Mesenchymal stem cell (in vitro differentiated cells and primary cell): ENCODE results near the gene CHCHD6.

Experiments used
- DNase-seq: peaks from one replicate; pipeline ENCODE4 v3.0.0-alpha.2; 2013
- H2AFZ ChIP-seq: one replicate; pipeline ENCODE4 v1.6.1; 2013; ENCODE audit warnings: low read depth, mild to moderate bottlenecking, control low read depth, inconsistent platforms, low read length, moderate library complexity
- H2AK5ac ChIP-seq: 2 replicates; pipeline ENCODE4 v1.6.1; 2013; ENCODE audit warnings: low read length, moderate library complexity, mild to moderate bottlenecking, inconsistent platforms; ENCODE audit not compliant: severe bottlenecking
- H2BK120ac ChIP-seq: one replicate; pipeline ENCODE4 v1.6.1; 2013; ENCODE audit warnings: low read depth, mild to moderate bottlenecking, inconsistent platforms, low read length, moderate library complexity
- H2BK12ac ChIP-seq, 2 experiments: one replicate each; pipeline ENCODE4 v1.6.1; 2013; ENCODE audit warnings: inconsistent platforms in 2 of 2, low read length in 2 of 2, mild to moderate bottlenecking in 2 of 2, moderate library complexity in 2 of 2, control low read depth in 1 of 2
- H2BK15ac ChIP-seq: one replicate; pipeline ENCODE4 v1.6.1; 2013; ENCODE audit warnings: mild to moderate bottlenecking, low read depth, inconsistent platforms; ENCODE audit not compliant: poor library complexity, severe bottlenecking
- H2BK5ac ChIP-seq: 2 replicates; pipeline ENCODE4 v1.6.1; 2013; ENCODE audit warnings: low read depth, mild to moderate bottlenecking, low read length, control low read depth, inconsistent platforms; ENCODE audit not compliant: poor library complexity, severe bottlenecking
- H3K14ac ChIP-seq, 2 experiments: one replicate each; pipeline ENCODE4 v1.6.1; 2013; ENCODE audit warnings: inconsistent platforms in 2 of 2, low read length in 2 of 2, control low read depth in 1 of 2, mild to moderate bottlenecking in 1 of 2, moderate library complexity in 1 of 2
- H3K18ac ChIP-seq, 2 experiments: one replicate each; pipeline ENCODE4 v1.6.1; 2013; ENCODE audit warnings: inconsistent platforms in 2 of 2, low read length in 2 of 2, control low read depth in 1 of 2, low read depth in 1 of 2, mild to moderate bottlenecking in 1 of 2
- H3K23ac ChIP-seq, 2 experiments: one replicate each; pipeline ENCODE4 v1.6.1; 2013; ENCODE audit warnings: inconsistent platforms in 2 of 2, low read length in 2 of 2, mild to moderate bottlenecking in 2 of 2, moderate library complexity in 2 of 2, control low read depth in 1 of 2
- H3K27ac ChIP-seq: 2 replicates; pipeline ENCODE4 v1.5.1; 2013; ENCODE audit warnings: mild to moderate bottlenecking, moderate library complexity, low read length, control low read depth, inconsistent platforms; ENCODE audit not compliant: poor library complexity, severe bottlenecking
- H3K27me3 ChIP-seq, 2 experiments: 2 replicates each; pipeline versions ENCODE4 v1.6.1 to v1.7.0; 2013; ENCODE audit warnings: low read length in 2 of 2, mild to moderate bottlenecking in 2 of 2, moderate library complexity in 2 of 2, control low read depth in 1 of 2, inconsistent platforms in 1 of 2; ENCODE audit not compliant: control insufficient read depth in 1 of 2, insufficient read depth in 1 of 2
- H3K36me3 ChIP-seq, 2 experiments: 2 replicates each; pipeline versions ENCODE4 v1.6.1 to v1.7.0; 2013; ENCODE audit warnings: low read length in 2 of 2, control low read depth in 1 of 2, inconsistent platforms in 1 of 2, low read depth in 1 of 2, mild to moderate bottlenecking in 1 of 2; ENCODE audit not compliant: insufficient read depth in 2 of 2, control insufficient read depth in 1 of 2
- H3K4ac ChIP-seq, 2 experiments: one replicate each; pipeline ENCODE4 v1.6.1; 2013; ENCODE audit warnings: inconsistent platforms in 2 of 2, low read length in 2 of 2, mild to moderate bottlenecking in 2 of 2, moderate library complexity in 2 of 2, control low read depth in 1 of 2, low read depth in 1 of 2
- H3K4me1 ChIP-seq: 2 replicates; pipeline ENCODE4 v1.6.1; 2013; ENCODE audit warnings: low read depth, low read length, control low read depth; ENCODE audit not compliant: control insufficient read depth, insufficient read depth
- H3K4me2 ChIP-seq: 2 replicates; pipeline ENCODE4 v1.6.1; 2013; ENCODE audit warnings: low read length, mild to moderate bottlenecking, inconsistent platforms; ENCODE audit not compliant: poor library complexity, severe bottlenecking
- H3K4me3 ChIP-seq, 2 experiments: 2 replicates each; pipeline versions ENCODE4 v1.5.1 to v1.7.0; 2013; ENCODE audit warnings: low read length in 2 of 2, mild to moderate bottlenecking in 2 of 2, control low read depth in 1 of 2, low read depth in 1 of 2; ENCODE audit not compliant: insufficient read depth in 1 of 2
- H3K79me1 ChIP-seq: replicated peaks from 2 replicates; pipeline ENCODE4 v1.6.1; 2013; ENCODE audit warnings: mild to moderate bottlenecking, control low read depth, low read length, inconsistent platforms; ENCODE audit not compliant: poor library complexity, severe bottlenecking
- H3K9ac ChIP-seq: 2 replicates; pipeline ENCODE4 v1.7.0; 2013; ENCODE audit warnings: mild to moderate bottlenecking, low read length, moderate library complexity
- H3K9me3 ChIP-seq: 2 replicates; pipeline ENCODE4 v1.7.0; 2013; ENCODE audit warnings: mild to moderate bottlenecking, low read length; ENCODE audit not compliant: control insufficient read depth
- H4K8ac ChIP-seq: one replicate; pipeline ENCODE4 v1.6.1; 2013; ENCODE audit warnings: inconsistent platforms, mild to moderate bottlenecking, low read length, moderate library complexity
- H4K91ac ChIP-seq: one replicate; pipeline ENCODE4 v1.6.1; 2013; ENCODE audit warnings: mild to moderate bottlenecking, low read length, inconsistent platforms
- WGBS: methylation state at CpG from one replicate; pipeline ENCODE4 v1.1.7; 2013; ENCODE audit warnings: mixed read lengths; 5-methylcytosine and 5-hydroxymethylcytosine counted together

The CHCHD6 gene

DNA sequence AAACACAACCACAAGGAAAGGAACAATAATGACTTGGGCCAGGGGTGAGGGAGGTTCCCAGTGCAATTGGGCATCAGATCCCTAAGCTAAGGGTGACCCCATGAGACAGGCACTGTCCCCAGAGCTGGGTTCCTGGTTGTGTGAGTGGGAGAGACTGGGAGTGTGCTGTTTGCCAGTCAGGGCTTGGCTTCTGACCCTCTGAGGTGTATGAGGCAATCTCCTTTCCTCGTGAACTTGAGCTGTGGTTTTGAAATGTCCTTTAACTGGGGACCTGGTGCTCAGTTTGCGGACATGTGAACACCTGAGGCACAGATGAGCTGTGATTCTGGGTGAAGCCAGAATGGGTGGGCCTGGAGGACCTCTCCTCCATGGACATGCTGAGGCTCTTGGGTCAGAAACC, 220.4 kb downstream of the CHCHD6 start:
- 89% methylated on average over 2 of the region's 2 CpGs for WGBS

DNA sequence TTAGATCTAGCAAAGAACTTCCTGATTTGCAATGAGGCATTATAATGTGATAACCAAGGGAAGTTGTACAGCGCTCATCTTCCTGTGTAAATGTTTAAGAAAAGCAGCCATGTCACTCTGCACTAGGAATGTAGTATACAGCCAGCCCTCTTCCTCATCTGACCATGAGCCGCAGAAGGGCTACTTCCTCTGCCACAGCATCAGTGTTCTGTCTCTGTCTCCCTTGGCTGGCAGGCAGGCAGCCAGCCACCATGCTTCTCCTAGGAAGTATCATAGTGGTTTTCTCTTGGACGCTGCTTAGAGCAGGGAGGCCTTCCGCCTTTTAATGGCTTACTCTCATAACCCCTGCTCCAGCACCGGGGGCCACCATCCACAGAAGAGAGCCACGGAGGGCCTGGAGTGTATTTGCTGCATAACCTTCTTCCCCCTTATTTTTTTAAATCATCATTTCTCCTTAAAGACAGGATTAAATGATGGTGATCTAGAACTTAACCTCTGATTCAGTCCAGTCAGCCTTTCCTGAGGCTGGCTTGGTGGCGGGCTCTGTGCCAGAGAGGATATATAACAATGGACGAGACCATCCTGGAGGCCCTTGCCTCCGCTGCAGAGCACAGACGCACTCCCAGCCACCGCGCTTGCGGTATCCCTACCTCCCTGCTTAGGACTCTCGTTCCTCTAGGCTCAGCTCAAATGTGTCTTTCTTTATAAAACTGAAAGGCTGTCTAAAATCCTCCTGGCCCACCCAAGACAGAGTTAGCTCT, 221.6 kb downstream of the CHCHD6 start:
- H3K18ac ChIP-seq: peak overlapping the region; percentile 71 to 78
- H3K27me3 ChIP-seq: no peaks in the 10 kb centered on the region
- peak overlapping the region; percentile 74 for H2BK120ac ChIP-seq
- peak; percentile 29 for DNase-seq
- peaks cover 25% of the 10 kb centered on the region for H3K4me1 ChIP-seq
- H3K4me2 ChIP-seq: no peak overlapping the region
- 81% methylated on average over 14 of the region's 14 CpGs for WGBS
- peak overlapping the region; percentile 77 for H2BK15ac ChIP-seq
- H4K91ac ChIP-seq: peak overlapping the region; percentile 86
- H2BK12ac ChIP-seq: peak overlapping the region; percentile 96
- peak overlapping the region; percentile 37 for H2AK5ac ChIP-seq
- peak overlapping the region; percentile 93 for H4K8ac ChIP-seq
- H3K9ac ChIP-seq: peak overlapping the region; percentile 45
- no peak overlapping the region for H2BK5ac ChIP-seq
- H3K9me3 ChIP-seq: no peaks in the 10 kb centered on the region
- peaks cover 4% of the 10 kb centered on the region for H3K79me1 ChIP-seq
- H3K4me3 ChIP-seq: no peak overlapping the region
- H3K14ac ChIP-seq: peak overlapping the region in 1 of 2 experiments; percentile 53
- H3K36me3 ChIP-seq: no peaks in the 10 kb centered on the region
- H3K23ac ChIP-seq: peak overlapping the region in 1 of 2 experiments; percentile 10
- H3K4ac ChIP-seq: peak overlapping the region in 1 of 2 experiments; percentile 47
- H2AFZ ChIP-seq: peak overlapping the region; percentile 0
- H3K27ac ChIP-seq: no peak overlapping the region

More for the DNA sequence above, 220.4 kb downstream of the CHCHD6 start:
- no peak overlapping the region for H2BK120ac ChIP-seq
- H2AK5ac ChIP-seq: peak overlapping the region; percentile 12
- no peaks in the 10 kb centered on the region for H3K27me3 ChIP-seq
- peaks cover 27% of the 10 kb centered on the region for H3K4me1 ChIP-seq
- H3K9me3 ChIP-seq: no peaks in the 10 kb centered on the region
- H3K27ac ChIP-seq: no peak overlapping the region
- no peak overlapping the region for H3K4me3 ChIP-seq
- no peak overlapping the region for H3K9ac ChIP-seq
- H2BK15ac ChIP-seq: no peak overlapping the region
- H3K14ac ChIP-seq: peak overlapping the region in 1 of 2 experiments; percentile 9
- H3K23ac ChIP-seq: no peak overlapping the region
- DNase-seq: peak; percentile 31
- peak overlapping the region; percentile 17 to 35 for H3K4ac ChIP-seq
- no peak overlapping the region for H4K8ac ChIP-seq
- no peaks in the 10 kb centered on the region for H3K36me3 ChIP-seq
- H2BK12ac ChIP-seq: peak overlapping the region; percentile 17 to 38
- no peak overlapping the region for H3K4me2 ChIP-seq
- peaks cover 4% of the 10 kb centered on the region for H3K79me1 ChIP-seq
- H4K91ac ChIP-seq: no peak overlapping the region
- H2AFZ ChIP-seq: no peak overlapping the region
- H2BK5ac ChIP-seq: no peak overlapping the region
- peak overlapping the region; percentile 31 to 59 for H3K18ac ChIP-seq

GRCh38 chr3:126926684-126927400, 222.8 kb downstream of the CHCHD6 start:
- Histone ChIP-seq H3K4ac (peak overlapping the region; percentile 16 to 81), H2BK15ac (no peak overlapping the region), H4K8ac (peak overlapping the region; percentile 74), H3K27ac (peak overlapping the region; percentile 14), H2BK12ac (peak overlapping the region; percentile 32 to 96), H2AK5ac (peak overlapping the region; percentile 1), H3K14ac (peak overlapping the region in 1 of 2 experiments; percentile 14), H3K18ac (peak overlapping the region; percentile 9 to 98), H3K79me1 (peaks cover 6% of the 10 kb centered on the region), H3K36me3 (no peaks in the 10 kb centered on the region), H3K4me1 (peaks cover 31% of the 10 kb centered on the region), H3K23ac (no peak overlapping the region), H4K91ac (peak overlapping the region; percentile 58), H3K9me3 (no peaks in the 10 kb centered on the region), H2AFZ (no peak overlapping the region), H3K9ac (peak overlapping the region; percentile 76), H2BK5ac (no peak overlapping the region), H3K4me3 (peak overlapping the region in 1 of 2 experiments; percentile 43), H2BK120ac (no peak overlapping the region), H3K27me3 (no peaks in the 10 kb centered on the region), H3K4me2 (no peak overlapping the region)
- peak; percentile 89 for DNase-seq
- WGBS: 47% methylated on average over 11 of the region's 11 CpGs

GRCh38 chr3:126927401-126927750, 223.3 kb downstream of the CHCHD6 start:
- peak overlapping the region in 1 of 2 experiments; percentile 14 for H3K14ac ChIP-seq
- H2BK12ac ChIP-seq: peak overlapping the region; percentile 32 to 49
- H3K27me3 ChIP-seq: no peaks in the 10 kb centered on the region
- peak overlapping the region; percentile 58 for H4K91ac ChIP-seq
- peaks cover 34% of the 10 kb centered on the region for H3K4me1 ChIP-seq
- H3K27ac ChIP-seq: peak overlapping the region; percentile 14
- H3K36me3 ChIP-seq: peaks cover 0 to under 1% of the 10 kb centered on the region in 2 experiments
- H3K79me1 ChIP-seq: peaks cover 6% of the 10 kb centered on the region
- H4K8ac ChIP-seq: peak overlapping the region; percentile 74
- no peak overlapping the region for H3K4me2 ChIP-seq
- 82% methylated on average over 4 of the region's 4 CpGs for WGBS
- no peak overlapping the region for H2BK15ac ChIP-seq
- H2AK5ac ChIP-seq: no peak overlapping the region
- H3K4me3 ChIP-seq: peak overlapping the region in 1 of 2 experiments; percentile 43
- no peaks in the 10 kb centered on the region for H3K9me3 ChIP-seq
- H3K4ac ChIP-seq: peak overlapping the region; percentile 16 to 81
- H2BK5ac ChIP-seq: no peak overlapping the region
- peak overlapping the region; percentile 9 to 98 for H3K18ac ChIP-seq
- H3K23ac ChIP-seq: no peak overlapping the region
- no peak overlapping the region for H2BK120ac ChIP-seq
- peak; percentile 8 for DNase-seq
- H3K9ac ChIP-seq: peak overlapping the region; percentile 76
- no peak overlapping the region for H2AFZ ChIP-seq
